ENCODE measurements around the gene GUCY1A2.

DNA sequence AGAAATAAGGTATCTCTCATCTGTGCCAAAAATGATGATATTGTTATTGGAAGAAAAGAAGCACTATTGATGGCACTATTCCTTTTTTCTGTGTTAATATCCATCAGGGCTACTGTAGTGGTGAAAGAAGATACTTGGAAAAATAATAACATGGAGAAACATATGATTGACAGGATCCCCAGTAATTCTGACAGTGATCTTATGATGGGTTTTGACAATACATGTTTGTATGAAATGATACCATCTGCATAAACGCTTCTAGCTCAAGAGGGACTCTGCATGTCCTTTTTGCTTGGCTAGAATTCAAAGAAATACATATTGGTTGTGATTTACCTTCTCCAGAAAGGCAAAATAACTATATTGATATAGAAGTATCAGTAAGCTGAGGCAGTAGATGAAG is 178.1 kb downstream of the GUCY1A2 start:
- TF ChIP-seq, protein P1, sequence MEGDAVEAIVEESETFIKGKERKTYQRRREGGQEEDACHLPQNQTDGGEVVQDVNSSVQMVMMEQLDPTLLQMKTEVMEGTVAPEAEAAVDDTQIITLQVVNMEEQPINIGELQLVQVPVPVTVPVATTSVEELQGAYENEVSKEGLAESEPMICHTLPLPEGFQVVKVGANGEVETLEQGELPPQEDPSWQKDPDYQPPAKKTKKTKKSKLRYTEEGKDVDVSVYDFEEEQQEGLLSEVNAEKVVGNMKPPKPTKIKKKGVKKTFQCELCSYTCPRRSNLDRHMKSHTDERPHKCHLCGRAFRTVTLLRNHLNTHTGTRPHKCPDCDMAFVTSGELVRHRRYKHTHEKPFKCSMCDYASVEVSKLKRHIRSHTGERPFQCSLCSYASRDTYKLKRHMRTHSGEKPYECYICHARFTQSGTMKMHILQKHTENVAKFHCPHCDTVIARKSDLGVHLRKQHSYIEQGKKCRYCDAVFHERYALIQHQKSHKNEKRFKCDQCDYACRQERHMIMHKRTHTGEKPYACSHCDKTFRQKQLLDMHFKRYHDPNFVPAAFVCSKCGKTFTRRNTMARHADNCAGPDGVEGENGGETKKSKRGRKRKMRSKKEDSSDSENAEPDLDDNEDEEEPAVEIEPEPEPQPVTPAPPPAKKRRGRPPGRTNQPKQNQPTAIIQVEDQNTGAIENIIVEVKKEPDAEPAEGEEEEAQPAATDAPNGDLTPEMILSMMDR (IDR thresholded peaks at IDR 0.05): no peak
- no peak for TF ChIP-seq POLR2A (IDR thresholded peaks at IDR 0.05)
